HG02981 (cell line): ENCODE data around the gene TGFBRAP1.
A peak's percentile ranks its signal among the peaks of the same experiment; 100 is the strongest.
"Not testable (repeated sequence)": the region's sequence is repeated elsewhere in the genome, so short reads cannot be mapped to it uniquely, and the experiment has no call there.

ENCODE experiments used
- ATAC-seq: cut with Tn5 transposase; IDR thresholded peaks from one replicate; pipeline ENCODE4 v1.9.1; 2021; ENCODE audit warnings: mild to moderate bottlenecking, moderate library complexity; ENCODE audit not compliant: unreplicated experiment

Gene TGFBRAP1

DNA sequence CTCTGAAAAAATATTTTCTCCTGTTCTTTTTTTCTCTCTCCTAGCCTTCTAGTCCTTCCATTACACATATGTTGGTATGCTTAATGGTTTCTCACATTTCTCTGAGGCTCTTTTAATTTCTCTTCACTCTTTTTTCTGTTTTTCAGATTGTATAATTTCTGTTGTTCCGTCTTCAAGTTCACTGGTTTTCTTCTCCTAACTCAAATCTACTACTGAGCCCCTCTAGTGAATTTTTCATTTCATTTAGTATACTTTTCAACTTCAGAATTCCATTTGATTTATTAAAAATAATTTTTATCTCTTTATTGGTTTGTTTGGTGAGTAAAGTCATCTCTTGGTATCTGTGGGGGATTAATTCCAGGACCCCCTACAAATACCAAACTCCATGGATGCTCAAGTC lies 27.6 kb upstream of the TGFBRAP1 start:
- ATAC-seq = no peak

DNA sequence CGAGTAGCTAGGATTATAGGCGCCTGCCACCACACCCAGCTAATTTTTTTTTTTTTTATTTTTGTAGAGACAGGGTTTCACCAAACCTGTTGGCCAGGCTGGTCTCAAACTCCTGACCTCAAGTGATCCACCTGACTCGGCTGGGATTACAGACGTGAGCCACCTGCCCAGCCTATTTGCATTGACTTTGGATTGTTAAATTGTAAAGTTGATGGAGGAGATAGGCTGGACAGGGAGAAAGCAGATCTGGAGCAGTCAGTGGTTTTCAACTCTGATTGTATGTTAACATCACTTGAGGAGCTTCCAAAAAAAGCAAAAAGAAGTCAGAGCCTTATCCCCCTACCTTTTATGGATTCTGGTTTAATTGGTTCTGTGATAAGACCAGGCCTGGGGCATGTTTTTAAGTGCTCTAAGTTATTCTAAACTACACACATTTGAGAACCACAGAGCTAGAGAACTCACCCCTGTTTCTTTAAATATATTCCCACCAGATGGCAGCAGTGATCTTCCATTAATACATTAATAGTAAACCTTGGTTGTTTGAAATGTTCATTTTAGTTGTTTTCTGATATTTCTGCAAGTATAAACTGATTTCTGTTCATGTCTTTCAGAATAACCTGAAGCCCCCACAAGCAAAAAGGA lies 15.3 kb upstream of the TGFBRAP1 start:
- no peak for ATAC-seq

DNA sequence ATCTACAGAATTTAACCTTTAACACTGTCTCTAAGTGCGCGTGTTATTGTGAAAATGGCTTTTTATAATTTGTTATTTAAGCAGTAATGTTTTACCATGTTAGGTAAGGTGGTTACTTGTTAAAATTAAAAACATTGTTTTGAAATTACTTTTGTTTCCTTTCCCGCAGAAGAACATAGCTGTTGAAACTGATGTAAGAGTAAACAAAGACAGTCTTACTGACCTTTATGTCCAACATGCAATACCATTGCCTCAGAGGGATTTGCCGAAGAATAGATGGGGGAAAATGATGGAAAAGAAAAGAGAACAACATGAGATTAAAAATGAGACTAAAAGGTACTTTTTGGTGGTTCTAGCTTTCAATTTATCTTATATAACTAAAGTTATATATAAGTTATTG lies 9.9 kb upstream of the TGFBRAP1 start:
- ATAC-seq = no peak

DNA sequence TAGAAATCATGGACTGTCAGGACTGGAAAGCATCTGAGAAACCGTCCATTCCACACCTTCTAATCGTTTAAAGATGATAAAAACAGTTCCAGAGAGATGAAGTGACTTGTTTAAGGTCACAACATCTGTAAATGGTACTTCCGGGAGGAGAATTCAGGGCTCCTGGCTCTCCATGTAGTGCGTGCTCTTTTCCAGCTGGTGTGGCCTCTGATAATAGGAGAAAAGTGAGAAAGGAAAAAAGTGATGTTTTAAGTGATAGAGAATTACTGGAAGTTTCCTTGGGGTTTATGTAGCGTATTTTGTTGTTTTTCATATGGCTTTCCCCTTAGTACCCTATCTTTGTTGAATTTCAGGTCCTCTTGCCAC lies 8.5 kb upstream of the TGFBRAP1 start:
- peak; percentile 9 for ATAC-seq

DNA sequence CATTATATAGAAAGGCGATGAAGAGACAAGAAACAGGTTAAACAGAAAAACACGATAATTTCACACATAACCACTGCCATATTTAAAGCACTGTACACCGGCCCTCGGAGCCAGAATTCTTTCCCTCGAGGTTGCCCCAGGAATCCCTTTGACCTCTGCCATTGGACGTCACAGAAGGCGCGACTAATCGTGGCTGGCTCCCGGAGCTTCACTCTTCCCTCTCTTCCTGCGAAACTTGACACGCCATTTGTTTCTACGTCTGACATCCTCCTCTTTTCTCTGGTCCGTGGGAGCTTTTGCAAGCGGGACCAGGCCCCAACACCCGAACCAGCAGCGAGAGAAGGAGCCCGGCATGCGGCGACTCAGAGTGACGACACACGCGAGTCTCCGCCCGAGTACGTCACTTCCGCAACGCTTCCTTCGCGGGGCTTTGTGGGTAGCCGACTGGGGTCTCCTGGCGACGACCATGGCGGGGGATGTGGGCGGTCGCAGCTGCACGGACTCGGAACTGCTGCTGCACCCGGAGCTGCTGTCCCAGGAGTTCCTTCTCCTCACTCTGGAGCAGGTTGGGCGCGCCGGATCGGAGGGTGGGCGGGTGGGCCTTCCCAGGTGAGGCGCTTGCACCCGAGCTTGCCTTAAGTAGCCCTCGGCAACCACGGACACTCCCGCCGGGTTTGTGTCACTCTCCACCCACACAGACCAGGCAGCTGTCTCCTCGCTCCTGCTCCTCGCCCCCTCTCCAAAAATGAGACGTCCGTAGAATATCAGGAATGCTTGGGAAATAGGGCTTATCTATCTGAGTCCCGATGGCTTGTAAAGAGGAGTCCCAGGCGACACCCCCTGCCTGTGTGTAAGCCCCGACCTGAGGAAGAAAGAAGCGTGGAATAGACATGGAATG lies 7.8 kb upstream of the TGFBRAP1 start, which contains the start of gene C2orf49:
C2orf49 (plus strand) TSS at position 419 of the 898 bp plus-strand sequence; CDS start at position 467, 48 bp downstream.
- ATAC-seq = peak; percentile 88

DNA sequence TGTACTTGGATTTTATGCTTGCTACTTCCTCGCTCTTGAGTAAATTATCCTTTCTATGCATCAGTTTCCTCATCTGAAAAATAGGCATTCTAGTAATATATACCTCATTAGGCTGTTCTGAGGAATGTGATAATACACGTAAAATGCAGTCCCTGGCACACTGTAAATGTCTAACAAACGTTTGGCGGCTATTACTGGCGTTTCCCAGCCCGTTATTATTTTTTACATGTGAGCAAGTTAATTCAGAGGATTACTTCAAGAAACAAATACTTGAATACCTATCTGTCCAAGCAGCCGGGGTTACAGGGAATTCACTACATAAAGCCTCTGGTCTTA lies 7.2 kb upstream of the TGFBRAP1 start:
- ATAC-seq = no peak

DNA sequence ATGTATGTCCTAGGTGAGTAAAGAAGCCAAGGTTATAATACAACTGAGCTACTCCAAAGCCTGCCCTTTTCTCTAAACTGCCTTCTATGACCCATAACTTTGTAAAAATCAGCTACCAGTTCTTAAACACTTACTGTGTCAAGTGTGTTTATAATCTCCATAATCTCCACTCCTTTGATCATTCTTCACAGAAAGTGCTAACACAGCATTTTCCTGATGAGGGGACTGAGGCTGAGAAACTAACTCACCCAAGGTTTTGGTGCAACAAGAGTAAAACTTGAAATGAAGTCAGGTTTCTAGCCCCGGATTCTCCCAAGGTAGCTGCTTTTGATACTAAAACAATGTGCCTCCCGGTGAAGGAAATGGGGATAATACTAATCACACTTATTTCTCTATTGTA lies 5.9 kb upstream of the TGFBRAP1 start:
- ATAC-seq = no peak

DNA sequence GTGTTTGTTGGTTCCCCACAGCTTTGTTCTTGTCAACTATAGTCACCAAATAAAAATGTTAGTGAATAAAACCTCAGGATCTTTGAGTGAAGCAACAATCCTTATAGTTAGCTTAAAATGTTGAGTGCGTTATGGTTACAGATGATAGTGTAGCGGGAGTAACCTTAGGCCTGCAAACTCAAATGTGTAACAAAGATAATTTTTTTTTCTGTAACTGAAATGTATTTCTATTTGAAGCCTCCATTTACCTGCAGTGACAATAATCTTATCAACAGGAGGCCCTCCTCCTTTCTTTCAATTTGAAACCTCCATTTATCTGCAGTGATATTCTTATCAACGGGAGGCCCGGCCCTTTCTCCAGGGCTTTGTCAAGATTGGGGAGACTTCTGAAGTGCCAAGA lies 4.7 kb upstream of the TGFBRAP1 start:
- ATAC-seq = no peak

DNA sequence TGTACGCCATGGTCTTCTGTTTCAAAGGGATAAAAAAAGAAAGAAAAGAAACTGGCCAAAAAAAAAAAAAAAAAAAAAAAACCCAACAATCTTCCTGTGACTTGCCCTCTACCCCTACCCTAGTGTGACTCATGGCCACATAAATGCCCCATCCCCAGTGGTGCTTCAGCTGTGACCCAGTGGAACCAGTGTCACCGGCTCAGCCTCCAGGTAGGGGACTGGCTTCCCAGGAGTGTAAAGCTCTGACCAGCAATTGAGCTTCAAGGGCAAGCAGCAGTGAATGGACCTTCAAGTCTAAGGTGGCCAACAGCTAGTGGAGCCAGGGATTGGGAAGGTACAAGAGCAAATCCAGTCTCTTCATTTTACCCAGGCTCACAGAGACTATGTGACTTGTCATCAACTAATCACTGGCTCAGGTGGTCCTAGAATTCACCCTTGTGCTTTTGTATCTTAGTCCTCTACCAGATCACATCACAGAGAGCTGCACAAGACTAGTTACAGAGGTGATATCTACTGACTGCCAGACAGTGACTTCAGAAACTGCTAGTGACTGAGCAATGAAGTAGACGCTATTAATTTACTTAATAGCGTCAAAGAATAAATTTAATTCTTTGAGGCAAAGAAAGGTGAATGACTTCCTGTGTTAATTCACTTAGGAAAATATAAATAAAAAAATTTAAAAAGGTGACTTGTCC lies 1.3 kb upstream of the TGFBRAP1 start:
- no peak for ATAC-seq

DNA sequence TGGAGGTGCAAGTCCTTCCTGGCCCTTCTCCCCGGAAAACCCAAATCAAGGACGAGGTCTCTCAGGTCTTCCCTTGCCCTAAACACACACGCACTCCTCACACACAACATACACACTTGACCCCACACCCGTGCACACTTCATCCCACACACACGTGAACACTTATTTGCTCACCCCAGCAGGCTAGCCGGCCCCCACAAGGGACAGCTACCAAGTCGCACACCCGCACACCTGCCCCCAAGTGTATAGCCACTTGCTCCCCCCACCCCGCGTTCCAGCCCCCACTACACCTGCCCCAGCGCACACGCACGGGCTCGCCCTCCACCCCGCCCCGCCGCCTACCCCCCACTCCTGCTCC lies 359 bp downstream of the TGFBRAP1 start:
- ATAC-seq = peak; percentile 5

DNA sequence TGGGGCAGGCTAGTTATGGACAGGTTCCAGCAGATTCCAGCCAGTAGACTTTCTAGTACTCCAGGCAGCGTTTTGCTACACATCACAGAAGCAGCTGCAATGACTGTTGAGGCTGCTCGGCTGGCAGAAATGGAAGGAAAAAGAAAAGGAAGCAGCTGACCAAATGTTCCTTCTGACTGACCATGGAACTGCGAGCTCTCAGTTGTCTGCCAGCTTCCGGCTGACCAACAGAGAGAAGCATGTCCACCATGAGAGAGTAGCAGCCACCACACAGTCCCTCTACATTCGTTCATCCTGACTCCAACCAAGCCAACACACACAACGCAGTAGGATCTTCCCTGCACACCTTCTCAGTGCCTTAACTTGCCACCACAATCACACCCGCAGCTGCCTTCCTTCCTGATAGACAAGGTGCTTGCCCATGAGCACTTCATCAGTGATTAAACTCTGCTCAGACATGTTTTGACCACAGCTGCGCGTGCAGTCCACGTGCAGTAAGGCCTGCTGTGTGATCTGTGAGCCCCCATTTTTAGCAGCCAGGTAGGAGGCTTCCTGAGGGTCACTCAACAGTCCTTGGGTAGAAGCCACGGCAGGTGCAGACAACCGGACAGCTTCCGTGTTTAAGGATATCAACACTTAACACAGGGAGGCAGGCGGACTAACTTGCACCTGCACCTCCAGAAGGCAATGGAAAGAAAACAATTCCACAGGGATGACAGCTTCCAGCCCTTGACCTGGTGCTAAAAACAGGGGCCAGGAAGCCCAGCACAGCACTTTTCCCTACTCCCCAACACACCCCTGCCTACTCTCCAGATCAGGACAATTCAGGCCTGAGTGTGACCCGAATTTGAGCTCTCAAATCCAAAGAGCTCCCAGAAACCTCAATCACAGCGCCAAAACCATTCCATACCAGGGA lies 996 bp downstream of the TGFBRAP1 start:
- ATAC-seq = peak; percentile 37

DNA sequence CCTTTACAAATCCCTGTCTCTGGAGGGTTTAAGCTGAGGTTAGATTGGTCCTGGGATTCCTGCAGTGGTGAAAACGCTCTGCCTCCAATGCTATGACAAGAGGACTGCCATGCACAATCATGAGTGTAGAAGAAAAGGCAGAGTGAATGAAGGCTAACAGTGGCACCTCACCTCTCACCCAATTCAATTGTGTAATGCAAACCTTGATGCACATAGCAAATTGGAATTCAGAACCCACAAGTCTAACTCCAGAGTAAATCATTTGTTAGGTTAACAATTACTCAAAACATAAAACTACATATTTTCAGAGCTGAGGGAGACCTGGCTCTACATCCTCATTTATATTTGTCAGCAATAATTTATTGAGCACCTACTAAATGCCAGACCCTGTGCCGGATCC lies 1.8 kb downstream of the TGFBRAP1 start:
- no peak for ATAC-seq

DNA sequence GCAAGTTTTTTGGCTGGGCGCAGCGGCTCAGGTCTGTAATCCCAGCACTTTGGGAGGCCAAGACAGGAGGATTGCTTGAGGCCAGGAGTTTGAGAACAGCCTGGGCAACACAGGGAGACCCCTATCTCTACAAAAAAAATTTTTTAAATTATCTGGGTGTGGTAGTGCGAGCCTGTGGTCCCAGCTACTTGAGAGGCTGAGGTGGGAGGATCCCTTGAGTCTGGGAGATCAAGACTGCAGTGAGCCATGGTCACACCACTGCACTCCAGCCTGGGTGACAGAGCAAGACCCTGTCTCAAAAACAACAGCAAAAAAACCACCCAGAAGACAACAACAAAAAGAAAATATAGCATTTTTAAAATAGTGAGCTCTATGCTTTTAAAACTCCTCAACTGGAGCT lies 2.3 kb downstream of the TGFBRAP1 start:
- not testable (repeated sequence) for ATAC-seq

DNA sequence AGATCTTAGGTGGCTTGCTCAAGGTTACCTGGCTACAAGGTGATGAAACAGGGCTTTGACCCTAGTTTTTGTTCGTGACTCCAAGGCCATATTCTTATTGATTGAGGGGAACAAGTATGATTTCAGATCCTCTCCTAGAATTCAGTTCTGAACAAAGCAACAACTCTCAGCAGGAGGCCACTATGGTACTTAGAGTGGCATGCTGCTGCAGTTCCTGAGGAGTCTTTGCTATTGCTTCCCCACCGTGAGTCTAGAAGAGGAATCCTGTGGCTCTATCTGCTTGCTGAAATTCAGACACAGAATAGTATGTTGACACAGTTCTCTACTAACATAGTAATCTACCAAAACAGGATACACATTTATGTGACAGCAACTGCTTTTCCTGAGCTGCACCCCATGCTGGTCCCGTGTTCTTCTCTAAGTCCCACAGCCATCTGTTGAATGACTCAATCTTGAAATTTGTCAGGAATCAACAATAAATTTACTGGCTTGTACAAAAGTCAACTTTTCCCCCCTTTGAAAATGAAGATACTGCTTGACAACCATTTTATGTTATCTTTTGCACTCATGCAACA lies 4.1 kb downstream of the TGFBRAP1 start:
- ATAC-seq = no peak

DNA sequence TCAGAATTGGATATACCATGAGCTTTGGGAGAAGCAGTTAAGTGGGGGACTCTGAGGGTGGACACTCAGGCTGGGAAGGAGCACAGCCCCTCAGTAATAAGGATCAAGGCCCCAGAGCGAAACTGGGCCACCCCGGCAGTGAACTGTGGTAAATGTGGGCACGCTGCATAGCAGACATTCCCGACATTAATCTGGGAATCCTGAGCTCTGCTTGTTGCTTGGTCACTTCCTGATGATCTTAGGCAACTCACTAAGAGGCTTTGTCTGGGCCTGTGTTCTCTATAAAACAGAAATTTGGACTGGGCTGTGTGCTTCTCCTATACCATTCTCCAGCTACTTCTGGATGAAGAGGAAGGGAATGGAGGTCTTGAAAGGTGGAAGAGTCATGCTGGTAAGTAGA lies 4.8 kb downstream of the TGFBRAP1 start:
- no peak for ATAC-seq

DNA sequence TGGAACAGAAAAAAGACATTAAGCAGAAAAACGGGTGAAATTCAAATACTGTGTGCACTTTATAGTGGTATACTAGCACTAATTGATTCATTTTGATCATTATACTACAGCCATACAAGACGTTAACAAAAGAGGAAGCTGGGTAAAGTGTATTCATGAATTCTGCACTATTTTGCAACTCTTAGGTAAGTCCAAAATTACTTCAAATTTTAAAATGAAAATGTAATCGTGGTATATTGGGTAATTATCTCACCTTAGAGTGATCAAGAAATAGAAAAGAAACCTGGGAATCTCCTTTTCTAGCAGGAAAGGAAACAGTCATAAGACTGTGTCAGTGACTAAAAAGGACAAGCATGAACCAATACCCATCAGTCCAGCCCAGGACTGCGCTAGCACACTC lies 5.4 kb downstream of the TGFBRAP1 start:
- ATAC-seq = no peak

DNA sequence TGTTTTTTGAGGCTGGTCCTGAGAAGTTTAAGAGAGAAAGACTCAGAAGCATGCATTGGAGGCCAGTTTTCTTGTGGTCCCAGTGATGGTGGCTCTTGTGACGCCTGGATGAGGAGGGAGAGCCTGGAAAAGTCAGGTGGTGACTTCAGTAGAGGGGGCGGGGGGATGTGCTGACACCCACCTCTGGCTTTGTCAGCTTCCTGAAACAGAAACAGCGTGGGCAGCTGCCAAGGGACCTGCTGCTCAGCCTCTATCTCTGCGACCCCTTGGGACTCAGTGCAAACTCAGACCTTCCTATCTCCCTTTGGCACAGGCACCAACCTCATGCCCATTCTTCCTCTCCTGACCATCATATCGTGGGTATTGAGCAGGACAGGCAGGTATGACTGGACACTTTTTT lies 6.4 kb downstream of the TGFBRAP1 start:
- no peak for ATAC-seq

DNA sequence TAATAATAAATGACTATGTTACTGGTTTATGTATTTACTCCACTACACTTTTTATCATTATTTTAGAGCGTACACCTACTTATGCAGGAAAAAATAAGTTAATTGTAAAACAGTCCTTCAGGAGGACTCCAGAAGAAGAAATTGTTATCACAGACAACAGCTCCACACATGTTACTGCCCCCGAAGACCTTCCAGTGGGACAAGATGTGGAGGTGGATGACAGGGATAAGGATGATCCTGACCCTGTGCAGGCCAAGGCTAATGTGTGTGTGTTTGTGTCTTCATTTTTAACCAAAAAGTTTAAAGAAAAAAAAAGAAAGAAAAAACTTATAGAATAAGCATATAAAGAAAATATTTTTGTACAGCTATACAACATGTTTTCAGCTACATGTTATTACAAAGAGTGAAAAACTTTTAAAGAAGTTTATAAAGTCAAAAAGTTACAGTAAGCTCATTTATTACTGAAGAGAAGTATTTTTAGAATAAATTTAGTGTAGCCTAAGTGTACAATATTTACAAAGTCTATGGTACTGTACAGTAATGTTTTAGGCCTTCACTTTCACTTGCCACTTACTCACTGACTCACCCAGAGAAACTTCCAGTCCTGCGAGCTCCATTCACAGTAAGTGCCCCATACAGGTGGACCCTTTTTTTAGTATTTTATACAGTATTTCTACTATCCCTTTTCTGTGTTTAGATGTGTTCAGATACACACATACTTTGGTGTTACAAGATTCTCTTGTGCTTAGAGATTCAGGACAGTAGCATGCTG lies 7.5 kb downstream of the TGFBRAP1 start:
- no peak for ATAC-seq

DNA sequence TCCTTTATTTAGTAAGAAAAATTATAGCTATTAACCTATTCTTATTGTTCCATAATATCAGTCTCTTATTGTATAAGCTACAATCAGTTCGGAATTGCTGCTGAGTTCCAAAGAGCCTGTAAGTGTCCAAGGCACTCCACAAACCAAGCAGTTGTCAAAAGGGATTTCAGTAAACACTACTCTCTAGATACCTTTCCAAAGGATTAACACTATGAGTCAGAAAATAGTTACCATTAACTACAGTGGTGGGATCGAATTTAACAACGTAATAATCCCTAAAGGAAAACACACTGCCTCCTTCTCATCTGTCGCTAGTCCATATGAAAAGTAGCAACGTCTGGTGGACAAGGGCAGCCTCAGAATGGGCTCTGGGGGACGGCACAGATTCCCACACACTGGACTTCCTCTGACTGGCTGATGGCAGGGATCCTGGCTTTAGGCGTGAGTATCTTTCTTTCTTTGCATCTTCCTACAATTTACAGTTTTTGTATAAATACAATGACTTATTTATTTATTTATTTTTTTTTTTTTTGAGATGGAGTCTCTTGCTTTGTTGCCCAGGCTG lies 8.8 kb downstream of the TGFBRAP1 start:
- no peak for ATAC-seq

DNA sequence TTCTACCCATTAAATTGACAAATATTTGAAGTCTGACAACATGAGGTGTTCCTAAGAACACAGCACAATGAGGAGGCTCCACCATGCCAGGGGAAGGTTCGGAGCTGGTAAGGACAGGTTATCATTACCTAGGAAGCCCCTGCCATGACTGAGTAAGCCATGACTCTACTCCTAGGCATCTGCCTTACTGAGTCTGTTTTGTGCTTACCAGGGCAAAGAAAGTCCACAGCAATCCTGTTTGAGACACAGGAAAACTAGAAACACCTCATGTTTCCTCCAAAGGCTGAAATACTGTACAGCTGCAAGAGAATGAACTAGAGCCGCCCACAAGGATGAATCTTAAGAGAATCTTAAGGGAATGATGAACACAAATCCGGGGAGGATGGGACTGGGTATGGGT lies 11.6 kb downstream of the TGFBRAP1 start:
- ATAC-seq = no peak
